DMS 273 (cell line): ENCODE data around the gene HES4.
"Not testable (repeated sequence)": the region's sequence is repeated elsewhere in the genome, so short reads cannot be mapped to it uniquely, and the experiment has no call there.

Experiments
- DNase-seq: peaks from one replicate; lab custom pipeline; 2025; ENCODE audit not compliant: unreplicated experiment; lab: John Stamatoyannopoulos, UW

Gene HES4

GRCh38 chr1:1000357-1001056, 610 bp upstream of the HES4 start:
- DNase-seq = peak; percentile 94

GRCh38 chr1:998995-999724, 737 bp downstream of the HES4 start:
- DNase-seq = peak; percentile 92

- no peak for DNase-seq
Measured at GRCh38 chr1:998745-998994, 1.2 kb downstream of the HES4 start.

- DNase-seq = peak; percentile 78
Measured at GRCh38 chr1:997993-998744, 1.7 kb downstream of the HES4 start.

- no peak for DNase-seq
Measured at GRCh38 chr1:997713-997992, 2.2 kb downstream of the HES4 start.

GRCh38 chr1:996851-997712, 2.8 kb downstream of the HES4 start:
- DNase-seq = peak; percentile 65

- no peak for DNase-seq
Measured at GRCh38 chr1:995665-996633, 3.9 kb downstream of the HES4 start.

- DNase-seq = not testable (repeated sequence)
Measured at GRCh38 chr1:994546-994945, 5.4 kb downstream of the HES4 start.

GRCh38 chr1:993379-993995, 6.4 kb downstream of the HES4 start:
- no peak for DNase-seq

- no peak for DNase-seq
Measured at GRCh38 chr1:992362-992761, 7.5 kb downstream of the HES4 start.

- DNase-seq = no peak
Measured at GRCh38 chr1:991895-992294, 8.0 kb downstream of the HES4 start.

- DNase-seq = not testable (repeated sequence)
Measured at GRCh38 chr1:991275-991674, 8.6 kb downstream of the HES4 start.

- not testable (repeated sequence) for DNase-seq
Measured at GRCh38 chr1:988061-988460, 11.8 kb downstream of the HES4 start.

- no peak for DNase-seq
Measured at GRCh38 chr1:985126-985525, 14.8 kb downstream of the HES4 start.

GRCh38 chr1:984476-984814, 15.5 kb downstream of the HES4 start:
- DNase-seq = no peak

- DNase-seq = peak; percentile 59
Measured at GRCh38 chr1:983798-984475, 16.0 kb downstream of the HES4 start.

GRCh38 chr1:982765-983436, 17.0 kb downstream of the HES4 start:
- no peak for DNase-seq

GRCh38 chr1:981955-982558, 17.8 kb downstream of the HES4 start, which contains the start of gene PERM1:
Gene PERM1 (minus strand): TSS chr1:982093. CDS start chr1:981029, 1,064 bp downstream.
- no peak for DNase-seq
